ENCODE measurements around the gene GTF2IRD2. TPM values are rescaled to one million over a fixed set of nuclear protein-coding genes. Genes with fewer than 3 reads are reported as not detected.
"Not testable (repeated sequence)": the region's sequence is repeated elsewhere in the genome, so short reads cannot be mapped to it uniquely, and the experiment has no call there.

GTF2IRD2 gene
- total RNA-seq, 2 experiments from 2014 or later, result 20.4 to 21.0 TPM

DNA sequence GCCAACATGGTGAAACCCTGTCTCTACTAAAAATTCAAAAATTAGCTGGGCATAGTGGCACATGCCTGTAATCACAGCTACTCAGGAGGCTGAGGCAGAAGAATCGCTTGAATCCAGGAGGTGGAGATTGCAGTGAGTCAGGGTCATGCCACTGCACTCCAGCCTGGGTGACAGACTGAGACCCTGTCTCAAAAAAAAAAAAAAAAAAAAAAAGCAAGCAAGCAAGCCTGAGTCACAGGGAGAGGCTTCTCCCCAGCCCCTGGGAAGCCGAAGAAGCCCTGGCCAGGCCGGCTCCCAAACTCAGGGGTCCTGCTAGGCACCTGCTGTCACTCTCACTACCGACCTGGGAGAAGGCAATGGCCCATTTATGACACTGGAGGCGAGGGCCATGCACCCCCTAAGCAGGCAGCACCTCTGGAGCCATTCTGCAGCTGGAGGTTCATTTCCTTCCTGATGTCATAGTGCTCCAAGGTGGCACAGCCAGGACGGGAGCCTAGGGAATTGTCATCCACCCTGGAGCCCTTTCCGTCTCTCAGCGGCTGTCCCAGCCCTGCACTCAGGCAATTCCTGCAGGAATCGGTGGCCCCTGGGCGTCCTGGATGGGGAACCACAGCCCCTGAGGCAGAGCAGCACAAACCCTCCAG is 22.8 kb upstream of the GTF2IRD2 start:
- H3K9me3 Mint-ChIP-seq; ATAC-seq (ENCODE audit: poor library complexity); H3K4me3 Mint-ChIP-seq; H3K4me3 ChIP-seq (ENCODE audit: low read length); H3K27me3 Mint-ChIP-seq; H3K27ac ChIP-seq (ENCODE audit: low read depth in 1 of 2, low read length in 2 of 2); H3K27ac Mint-ChIP-seq; POLR2A ChIA-PET; DNase-seq; H3K27me3 ChIP-seq (ENCODE audit: control insufficient read depth in 1 of 2, insufficient read depth in 2 of 2, low read length in 2 of 2); H3K9me3 ChIP-seq (ENCODE audit: control insufficient read depth in 1 of 2, insufficient read depth in 1 of 2, low read length in 2 of 2); CTCF ChIA-PET; intact Hi-C loops (cut with DNase I, micrococcal nuclease); H3K36me3 Mint-ChIP-seq (ENCODE audit: low read depth); H3K4me1 Mint-ChIP-seq (ENCODE audit: low read depth); H3K36me3 ChIP-seq (ENCODE audit: insufficient read depth, low read length); H3K4me1 ChIP-seq (ENCODE audit: insufficient read depth, low read length): not testable (repeated sequence)

DNA sequence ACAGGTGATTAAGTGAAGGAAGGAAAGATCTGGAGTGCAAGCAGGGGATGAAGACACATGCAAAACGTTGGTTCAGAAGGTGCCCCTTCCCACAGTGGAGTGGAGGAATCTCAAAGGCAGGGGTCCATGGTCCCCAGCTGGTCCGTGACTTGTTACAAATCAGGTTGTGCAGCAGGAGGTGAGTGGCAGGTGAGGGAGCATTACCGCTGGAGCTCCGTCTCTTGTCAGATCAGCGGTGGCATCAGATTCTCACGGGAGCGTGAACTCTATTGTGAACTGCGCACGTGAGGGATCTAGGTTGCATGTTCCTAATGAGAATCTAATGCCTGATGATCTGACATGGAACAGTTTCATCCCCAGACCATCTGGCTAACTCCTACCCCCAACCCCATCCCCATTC is 21.1 kb upstream of the GTF2IRD2 start:
- H3K4me3 Mint-ChIP-seq, result not testable (repeated sequence)

DNA sequence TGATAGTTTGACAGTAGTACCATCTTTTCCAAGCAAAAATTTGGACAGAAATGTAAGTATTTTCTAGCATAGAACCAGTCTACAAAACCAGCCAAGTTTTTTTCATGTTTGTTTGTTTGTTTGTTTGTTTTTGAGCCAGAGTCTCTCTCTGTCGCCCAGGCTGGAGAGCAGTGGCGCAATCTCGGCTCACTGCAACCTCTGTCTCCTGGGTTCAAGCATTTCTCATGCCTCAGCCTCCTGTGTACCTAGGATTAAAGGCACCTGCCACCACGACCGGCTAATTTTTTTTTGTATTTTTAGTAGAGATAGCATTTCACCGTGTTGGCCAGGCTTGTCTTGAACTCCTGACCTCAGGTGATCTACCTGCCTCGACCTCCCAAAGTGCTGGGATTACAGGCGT is 14.4 kb upstream of the GTF2IRD2 start:
- H3K4me3 Mint-ChIP-seq; H3K9me3 ChIP-seq (ENCODE audit: control insufficient read depth in 1 of 2, insufficient read depth in 1 of 2, low read length in 2 of 2); H3K4me1 Mint-ChIP-seq (ENCODE audit: low read depth); ATAC-seq (ENCODE audit: poor library complexity); H3K27ac Mint-ChIP-seq; CTCF ChIA-PET; DNase-seq; H3K4me1 ChIP-seq (ENCODE audit: insufficient read depth, low read length); H3K9me3 Mint-ChIP-seq; H3K4me3 ChIP-seq (ENCODE audit: low read length); H3K27me3 Mint-ChIP-seq; H3K27ac ChIP-seq (ENCODE audit: low read depth in 1 of 2, low read length in 2 of 2); H3K36me3 ChIP-seq (ENCODE audit: insufficient read depth, low read length); H3K36me3 Mint-ChIP-seq (ENCODE audit: low read depth); H3K27me3 ChIP-seq (ENCODE audit: control insufficient read depth in 1 of 2, insufficient read depth in 2 of 2, low read length in 2 of 2); POLR2A ChIA-PET: not testable (repeated sequence)
- intact Hi-C loops (cut with DNase I, micrococcal nuclease), result loop anchor here in 1 of 2 experiments (10.0 kb wide), 1 partner anchor 451 kb away; no protein-coding TSS in a partner anchor

More for the DNA sequence above, 21.1 kb upstream of the GTF2IRD2 start:
- H3K9me3 ChIP-seq (ENCODE audit: control insufficient read depth in 1 of 2, insufficient read depth in 1 of 2, low read length in 2 of 2); H3K27ac ChIP-seq (ENCODE audit: low read depth in 1 of 2, low read length in 2 of 2); ATAC-seq (ENCODE audit: poor library complexity); CTCF ChIA-PET; H3K4me3 ChIP-seq (ENCODE audit: low read length); H3K9me3 Mint-ChIP-seq; H3K27ac Mint-ChIP-seq; intact Hi-C loops (cut with DNase I, micrococcal nuclease); H3K36me3 ChIP-seq (ENCODE audit: insufficient read depth, low read length); H3K4me1 Mint-ChIP-seq (ENCODE audit: low read depth); H3K27me3 Mint-ChIP-seq; POLR2A ChIA-PET; H3K27me3 ChIP-seq (ENCODE audit: control insufficient read depth in 1 of 2, insufficient read depth in 2 of 2, low read length in 2 of 2); H3K36me3 Mint-ChIP-seq (ENCODE audit: low read depth); H3K4me1 ChIP-seq (ENCODE audit: insufficient read depth, low read length): not testable (repeated sequence)
- DNase-seq, result peak in 1 of 14 experiments; percentile 0

- POLR2A ChIA-PET; H3K27ac Mint-ChIP-seq; H3K9me3 Mint-ChIP-seq; ATAC-seq (ENCODE audit: poor library complexity); H3K4me1 ChIP-seq (ENCODE audit: insufficient read depth, low read length); H3K4me1 Mint-ChIP-seq (ENCODE audit: low read depth); H3K27me3 ChIP-seq (ENCODE audit: control insufficient read depth in 1 of 2, insufficient read depth in 2 of 2, low read length in 2 of 2); CTCF ChIA-PET; intact Hi-C loops (cut with DNase I, micrococcal nuclease); H3K4me3 ChIP-seq (ENCODE audit: low read length); H3K4me3 Mint-ChIP-seq; H3K36me3 Mint-ChIP-seq (ENCODE audit: low read depth); H3K27me3 Mint-ChIP-seq; H3K36me3 ChIP-seq (ENCODE audit: insufficient read depth, low read length); DNase-seq; H3K9me3 ChIP-seq (ENCODE audit: control insufficient read depth in 1 of 2, insufficient read depth in 1 of 2, low read length in 2 of 2); H3K27ac ChIP-seq (ENCODE audit: low read depth in 1 of 2, low read length in 2 of 2): not testable (repeated sequence)
Measured at GRCh38 chr7:74849853-74850252, 1.6 kb downstream of the GTF2IRD2 start.

DNA sequence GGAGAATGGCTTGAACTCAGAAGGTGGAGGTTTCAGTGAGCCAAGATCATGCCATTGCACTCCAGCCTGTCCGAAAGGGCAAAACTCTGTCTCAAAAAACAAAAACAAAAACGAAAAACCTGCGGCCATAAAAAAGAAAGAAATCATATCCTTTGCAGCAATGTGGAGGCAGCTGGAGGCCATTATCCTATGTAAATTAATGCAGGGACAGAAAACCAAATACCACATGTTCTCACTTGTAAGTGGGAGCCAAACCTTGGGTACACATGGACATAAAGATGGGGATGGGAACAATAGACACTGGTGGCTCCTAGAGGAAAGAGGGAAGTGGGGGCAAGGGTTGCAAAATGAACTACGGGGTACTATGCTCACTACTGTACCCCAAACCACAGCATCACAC is 21.0 kb downstream of the GTF2IRD2 start:
- CTCF ChIA-PET; H3K36me3 ChIP-seq (ENCODE audit: insufficient read depth, low read length); H3K27ac ChIP-seq (ENCODE audit: low read depth in 1 of 2, low read length in 2 of 2); intact Hi-C loops (cut with DNase I, micrococcal nuclease); H3K27me3 ChIP-seq (ENCODE audit: control insufficient read depth in 1 of 2, insufficient read depth in 2 of 2, low read length in 2 of 2); DNase-seq; H3K9me3 ChIP-seq (ENCODE audit: control insufficient read depth in 1 of 2, insufficient read depth in 1 of 2, low read length in 2 of 2); H3K4me3 Mint-ChIP-seq; POLR2A ChIA-PET; H3K4me1 Mint-ChIP-seq (ENCODE audit: low read depth); H3K36me3 Mint-ChIP-seq (ENCODE audit: low read depth); H3K9me3 Mint-ChIP-seq; H3K4me1 ChIP-seq (ENCODE audit: insufficient read depth, low read length); H3K27ac Mint-ChIP-seq; ATAC-seq (ENCODE audit: poor library complexity); H3K27me3 Mint-ChIP-seq; H3K4me3 ChIP-seq (ENCODE audit: low read length): not testable (repeated sequence)

GRCh38 chr7:74829959-74830358 is 21.4 kb downstream of the GTF2IRD2 start:
- ATAC-seq (ENCODE audit: poor library complexity); H3K9me3 ChIP-seq (ENCODE audit: control insufficient read depth in 1 of 2, insufficient read depth in 1 of 2, low read length in 2 of 2); H3K4me1 ChIP-seq (ENCODE audit: insufficient read depth, low read length); H3K27ac ChIP-seq (ENCODE audit: low read depth in 1 of 2, low read length in 2 of 2); H3K27me3 Mint-ChIP-seq; H3K36me3 Mint-ChIP-seq (ENCODE audit: low read depth); H3K36me3 ChIP-seq (ENCODE audit: insufficient read depth, low read length); H3K27me3 ChIP-seq (ENCODE audit: control insufficient read depth in 1 of 2, insufficient read depth in 2 of 2, low read length in 2 of 2); H3K9me3 Mint-ChIP-seq; intact Hi-C loops (cut with DNase I, micrococcal nuclease); H3K4me1 Mint-ChIP-seq (ENCODE audit: low read depth); POLR2A ChIA-PET; H3K27ac Mint-ChIP-seq; H3K4me3 Mint-ChIP-seq; DNase-seq; H3K4me3 ChIP-seq (ENCODE audit: low read length); CTCF ChIA-PET: not testable (repeated sequence)

DNA sequence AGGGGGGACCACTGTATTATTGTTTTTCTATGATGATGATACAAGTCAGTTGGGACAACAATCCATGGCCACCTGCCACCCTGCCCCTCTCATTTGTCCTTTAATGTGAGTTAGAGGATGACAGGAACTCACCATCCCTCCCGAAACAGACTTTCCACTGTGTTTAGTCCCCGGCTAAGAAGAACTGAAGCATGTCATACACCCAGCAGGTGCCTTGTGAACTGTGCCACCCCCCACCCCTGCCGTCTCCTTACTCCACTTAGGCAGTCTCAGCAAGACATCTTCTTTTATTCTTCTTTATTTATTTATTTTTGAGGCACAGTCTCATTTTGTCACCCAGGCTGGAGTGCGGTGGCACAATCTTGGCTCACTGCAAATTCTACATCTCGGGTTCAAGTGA is 30.1 kb downstream of the GTF2IRD2 start:
- H3K36me3 Mint-ChIP-seq (ENCODE audit: low read depth); DNase-seq; H3K4me3 Mint-ChIP-seq; H3K4me1 Mint-ChIP-seq (ENCODE audit: low read depth); H3K9me3 ChIP-seq (ENCODE audit: control insufficient read depth in 1 of 2, insufficient read depth in 1 of 2, low read length in 2 of 2); H3K9me3 Mint-ChIP-seq; H3K27me3 Mint-ChIP-seq; intact Hi-C loops (cut with DNase I, micrococcal nuclease); ATAC-seq (ENCODE audit: poor library complexity); H3K4me1 ChIP-seq (ENCODE audit: insufficient read depth, low read length); H3K27ac Mint-ChIP-seq; H3K36me3 ChIP-seq (ENCODE audit: insufficient read depth, low read length); H3K27ac ChIP-seq (ENCODE audit: low read depth in 1 of 2, low read length in 2 of 2); CTCF ChIA-PET; H3K27me3 ChIP-seq (ENCODE audit: control insufficient read depth in 1 of 2, insufficient read depth in 2 of 2, low read length in 2 of 2); H3K4me3 ChIP-seq (ENCODE audit: low read length); POLR2A ChIA-PET: not testable (repeated sequence)
